GM13977 (cell line): Measurements from ENCODE around the gene PLSCR1.

Experiments used
- DNase-seq: peaks from one replicate; pipeline ENCODE4 v3.0.0; 2012; ENCODE audit warnings: low spot score
- in situ Hi-C: fragments of 300-500 bp; cut with MboI; formaldehyde crosslinking; loops from one replicate; pipeline ENCODE4 v1.12.0; 2022; ENCODE audit warnings: low sequenced_read_pairs, low pct_unique_long_range_greater_than_20kb, mixed read lengths, inconsistent platforms; ENCODE audit not compliant: unreplicated experiment
- TF ChIP-seq, protein P1 (sequence below): IDR thresholded peaks from 2 replicates; pipeline ENCODE4 v1.5.1; 2012; ENCODE audit warnings: mild to moderate bottlenecking, control low read depth; ENCODE audit not compliant: insufficient read depth; ENCODE audit errors: extremely low read depth, missing control alignments

PLSCR1 gene

DNA sequence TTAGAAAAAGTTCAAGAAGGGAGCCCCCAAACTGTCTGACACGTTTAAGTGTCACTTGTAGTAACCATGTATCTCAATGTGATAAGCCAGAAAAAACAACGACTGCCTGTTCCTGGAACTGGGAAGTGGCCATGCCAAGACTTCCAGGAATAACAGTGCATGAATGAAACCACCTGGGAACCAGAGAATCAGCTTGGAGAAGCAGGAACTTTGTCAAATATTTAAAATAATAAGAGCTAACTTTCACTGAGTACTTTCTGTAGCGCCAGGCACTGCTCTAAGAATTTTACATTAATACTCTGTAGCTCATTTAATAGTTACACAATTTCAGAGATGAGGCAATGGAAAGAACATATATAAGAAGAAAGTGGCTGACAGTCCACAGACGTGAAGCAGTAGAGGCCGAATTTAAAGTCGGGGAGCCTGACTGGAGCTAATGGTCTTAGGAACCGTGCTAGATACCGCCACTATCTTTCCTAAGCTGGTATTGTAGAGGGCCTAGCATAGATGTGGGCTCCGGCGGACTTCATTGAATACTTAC, 876 bp downstream of the PLSCR1 start:
- in situ Hi-C loops: no loop called here
- TF ChIP-seq, protein P1, sequence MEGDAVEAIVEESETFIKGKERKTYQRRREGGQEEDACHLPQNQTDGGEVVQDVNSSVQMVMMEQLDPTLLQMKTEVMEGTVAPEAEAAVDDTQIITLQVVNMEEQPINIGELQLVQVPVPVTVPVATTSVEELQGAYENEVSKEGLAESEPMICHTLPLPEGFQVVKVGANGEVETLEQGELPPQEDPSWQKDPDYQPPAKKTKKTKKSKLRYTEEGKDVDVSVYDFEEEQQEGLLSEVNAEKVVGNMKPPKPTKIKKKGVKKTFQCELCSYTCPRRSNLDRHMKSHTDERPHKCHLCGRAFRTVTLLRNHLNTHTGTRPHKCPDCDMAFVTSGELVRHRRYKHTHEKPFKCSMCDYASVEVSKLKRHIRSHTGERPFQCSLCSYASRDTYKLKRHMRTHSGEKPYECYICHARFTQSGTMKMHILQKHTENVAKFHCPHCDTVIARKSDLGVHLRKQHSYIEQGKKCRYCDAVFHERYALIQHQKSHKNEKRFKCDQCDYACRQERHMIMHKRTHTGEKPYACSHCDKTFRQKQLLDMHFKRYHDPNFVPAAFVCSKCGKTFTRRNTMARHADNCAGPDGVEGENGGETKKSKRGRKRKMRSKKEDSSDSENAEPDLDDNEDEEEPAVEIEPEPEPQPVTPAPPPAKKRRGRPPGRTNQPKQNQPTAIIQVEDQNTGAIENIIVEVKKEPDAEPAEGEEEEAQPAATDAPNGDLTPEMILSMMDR: no peak
- no peak for DNase-seq

DNA sequence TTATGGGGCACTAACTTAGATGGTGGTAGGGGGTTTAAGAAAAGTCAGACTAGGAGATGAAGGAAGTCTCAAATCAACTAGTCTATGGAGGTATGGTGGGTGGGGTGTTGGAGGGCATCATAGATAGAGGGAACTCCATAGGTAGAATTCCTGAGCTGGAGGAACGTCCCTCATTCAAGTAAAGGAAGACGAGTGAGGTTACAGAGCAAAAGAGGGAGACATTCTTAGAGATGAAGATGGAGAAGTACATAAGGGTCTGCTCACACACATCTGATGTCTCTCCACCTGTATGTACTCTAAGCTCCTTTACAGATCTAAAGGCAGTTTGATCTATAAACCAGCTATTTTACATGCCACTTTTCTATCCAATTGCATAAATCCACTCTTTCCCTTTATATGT, 1.4 kb downstream of the PLSCR1 start:
- in situ Hi-C loops: no loop called here
- TF ChIP-seq, protein P1: no peak
- DNase-seq: no peak

DNA sequence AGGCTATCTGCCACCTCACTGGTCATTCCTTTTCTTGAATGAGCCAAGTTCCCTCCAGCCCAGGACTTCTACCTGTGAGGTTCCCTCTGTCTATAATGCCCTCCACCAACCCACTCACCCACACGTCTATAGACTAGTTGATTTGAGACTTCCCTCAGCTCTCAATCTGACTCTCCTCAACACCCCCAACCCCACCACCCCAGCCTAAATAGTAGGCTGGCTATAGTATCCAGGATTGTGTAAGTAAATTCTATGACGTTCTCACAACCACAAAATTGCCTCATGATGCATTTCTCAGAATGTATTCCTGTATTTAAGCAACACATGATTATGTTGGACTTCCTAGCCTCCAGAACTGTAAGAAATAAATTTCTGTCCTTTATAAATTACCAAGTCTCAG, 2.2 kb downstream of the PLSCR1 start:
- DNase-seq: no peak
- TF ChIP-seq, protein P1: no peak
- in situ Hi-C loops: no loop called here

DNA sequence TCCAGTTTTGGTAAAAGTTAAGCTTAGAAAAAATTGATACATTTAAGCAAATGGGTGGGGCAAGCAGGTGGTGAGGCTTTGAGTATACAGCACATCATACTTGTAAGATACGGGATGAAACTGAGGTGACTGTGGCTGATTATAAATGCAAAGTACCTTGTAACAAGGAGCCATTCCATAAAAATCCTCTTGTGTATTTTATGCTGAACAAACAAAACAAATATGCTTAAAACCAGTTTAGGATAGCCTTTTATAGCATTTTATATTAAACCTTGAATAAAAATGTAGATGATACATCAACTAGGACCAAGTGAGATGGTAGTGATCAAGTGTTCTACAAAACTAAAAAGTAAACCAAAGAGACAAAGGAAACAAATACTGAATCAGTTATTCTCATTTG, 3.4 kb downstream of the PLSCR1 start:
- in situ Hi-C loops: no loop called here
- TF ChIP-seq, protein P1: no peak
- DNase-seq: no peak

DNA sequence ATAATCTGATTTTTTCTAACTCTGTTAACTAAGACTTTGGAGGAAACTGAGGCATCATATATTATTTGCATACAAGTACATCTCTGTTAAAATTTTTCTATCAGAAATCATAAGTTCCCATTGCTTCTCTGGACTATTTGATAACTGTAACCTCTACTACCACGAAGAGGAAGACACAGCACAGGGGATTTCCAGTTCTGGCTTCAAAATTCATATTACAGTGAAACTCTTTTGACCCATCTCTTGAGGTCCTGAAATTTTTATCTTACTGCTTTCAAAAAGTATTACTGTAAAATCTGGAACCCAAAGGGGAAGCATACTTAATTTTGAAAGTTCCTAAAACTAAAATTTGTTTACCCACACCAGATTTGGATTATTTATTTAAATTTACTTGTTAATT, 4.2 kb downstream of the PLSCR1 start:
- in situ Hi-C loops: no loop called here
- TF ChIP-seq, protein P1: no peak
- peak; percentile 19 for DNase-seq

DNA sequence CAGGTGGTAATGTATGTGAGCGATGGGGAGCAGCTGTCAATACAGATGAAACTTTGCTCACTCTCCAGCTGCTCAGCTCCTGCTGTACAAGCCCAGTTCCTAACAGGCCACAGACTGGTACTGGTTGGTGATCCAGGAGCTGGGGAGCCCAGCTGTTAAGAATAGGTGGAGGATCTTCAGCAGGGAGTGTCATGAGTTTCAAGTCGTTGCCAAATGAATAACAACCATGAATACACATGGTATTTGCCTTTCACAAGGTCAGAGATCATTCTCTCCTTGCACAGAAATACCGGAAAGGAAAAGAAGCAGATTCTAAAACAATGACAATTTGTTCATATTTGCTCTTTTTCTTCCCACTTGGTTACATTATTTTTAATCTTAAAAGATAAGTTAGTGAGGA, 5.1 kb downstream of the PLSCR1 start:
- DNase-seq: no peak
- in situ Hi-C loops: no loop called here
- TF ChIP-seq, protein P1: no peak

DNA sequence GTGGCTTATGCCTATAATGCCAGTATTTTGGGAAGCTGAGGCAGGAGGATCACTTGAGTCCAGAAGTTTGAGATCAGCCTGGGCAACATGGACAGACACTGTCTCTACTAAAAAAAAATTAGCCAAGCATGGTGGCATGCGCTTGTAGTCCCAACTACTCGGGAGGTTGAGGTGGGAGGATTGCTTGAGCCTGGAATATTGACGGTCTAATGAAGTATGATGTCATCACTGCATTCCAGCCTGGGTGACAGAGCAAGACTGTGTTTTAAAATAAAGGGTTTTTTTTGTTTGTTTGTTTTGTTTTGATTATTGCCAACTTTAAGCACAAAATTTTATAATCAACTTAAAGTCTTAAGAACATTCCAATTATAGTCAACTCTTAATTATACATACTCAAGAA, 6.8 kb downstream of the PLSCR1 start:
- no peak for DNase-seq
- in situ Hi-C loops: no loop called here
- TF ChIP-seq, protein P1: no peak
